UCSD-AML1 (cell line): ENCODE measurements around the gene SOX5.
"Not testable (repeated sequence)": the region's sequence is repeated elsewhere in the genome, so short reads cannot be mapped to it uniquely, and the experiment has no call there.

Experiments used
- DNase-seq: peaks from one replicate; lab custom pipeline; 2025; ENCODE audit not compliant: unreplicated experiment; lab: John Stamatoyannopoulos, UW

SOX5 gene

GRCh38 chr12:23847857-23848256, 101.6 kb downstream of the SOX5 start:
- no peak for DNase-seq

- no peak for DNase-seq
Observed at GRCh38 chr12:23843958-23844357, 105.5 kb downstream of the SOX5 start.

DNA sequence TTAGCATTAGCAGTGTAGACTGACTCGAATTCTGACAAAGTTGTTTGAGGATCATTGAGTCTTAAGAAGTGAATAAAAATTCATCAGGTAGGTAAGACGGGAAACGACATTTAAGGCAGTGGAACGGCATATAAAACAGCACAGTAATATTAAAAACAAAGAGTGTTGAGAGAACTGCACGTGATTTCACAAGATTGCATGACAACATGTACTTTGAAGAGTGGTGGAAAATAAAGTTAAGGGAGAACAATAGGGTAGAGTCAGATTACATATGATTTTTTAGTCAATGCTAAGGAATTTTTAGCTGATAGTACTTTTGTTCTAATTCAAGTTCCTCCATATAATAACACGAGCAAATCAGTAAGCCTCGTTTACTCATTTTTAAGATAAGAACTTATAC, 115.4 kb downstream of the SOX5 start:
- DNase-seq: no peak

GRCh38 chr12:23831739-23832138, 117.7 kb downstream of the SOX5 start:
- DNase-seq: peak; percentile 3

GRCh38 chr12:23830210-23830609, 119.3 kb downstream of the SOX5 start:
- no peak for DNase-seq

GRCh38 chr12:23827353-23827752, 122.1 kb downstream of the SOX5 start:
- no peak for DNase-seq

GRCh38 chr12:23825124-23825523, 124.3 kb downstream of the SOX5 start:
- not testable (repeated sequence) for DNase-seq

DNA sequence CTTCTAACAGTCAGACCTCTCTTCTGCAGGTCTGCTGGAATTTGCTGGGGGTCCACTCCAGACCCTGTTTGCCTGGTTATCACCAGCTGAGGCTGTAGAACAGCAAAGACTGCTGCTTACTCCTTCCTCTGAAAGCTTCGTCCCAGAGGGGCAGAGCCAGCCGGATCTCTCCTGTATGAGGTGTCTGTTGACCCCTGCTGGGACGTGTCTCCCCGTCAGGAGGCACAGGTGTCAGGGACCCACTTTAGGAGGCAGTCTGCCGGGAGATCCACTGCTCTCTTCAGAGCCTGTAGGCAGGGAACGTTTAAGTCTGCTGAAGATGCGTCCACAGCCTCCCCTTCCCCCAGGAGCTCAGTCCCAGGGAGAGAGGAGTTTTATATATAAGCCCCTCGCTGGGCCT, 125.1 kb downstream of the SOX5 start:
- no peak for DNase-seq

DNA sequence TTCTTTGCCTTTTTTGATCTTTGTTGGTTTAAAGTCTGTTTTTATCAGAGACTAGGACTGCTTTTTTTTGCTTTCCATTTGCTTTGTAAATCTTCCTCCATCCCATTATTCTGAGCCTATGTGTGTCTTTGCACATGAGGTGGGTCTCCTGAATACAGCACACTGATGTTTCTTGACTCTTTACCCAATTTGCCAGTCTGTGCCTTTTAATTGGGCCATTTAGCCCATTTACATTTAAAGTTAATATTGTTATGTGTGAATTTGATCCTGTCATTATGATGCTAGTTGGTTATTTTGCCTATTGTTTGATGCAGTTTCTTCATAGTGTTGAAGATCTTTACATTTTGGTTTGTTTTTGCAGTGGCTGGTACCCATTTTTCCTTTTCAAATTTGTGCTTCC, 126.6 kb downstream of the SOX5 start:
- DNase-seq: not testable (repeated sequence)

- DNase-seq: no peak
Observed at GRCh38 chr12:23817345-23817744, 132.1 kb downstream of the SOX5 start.

DNA sequence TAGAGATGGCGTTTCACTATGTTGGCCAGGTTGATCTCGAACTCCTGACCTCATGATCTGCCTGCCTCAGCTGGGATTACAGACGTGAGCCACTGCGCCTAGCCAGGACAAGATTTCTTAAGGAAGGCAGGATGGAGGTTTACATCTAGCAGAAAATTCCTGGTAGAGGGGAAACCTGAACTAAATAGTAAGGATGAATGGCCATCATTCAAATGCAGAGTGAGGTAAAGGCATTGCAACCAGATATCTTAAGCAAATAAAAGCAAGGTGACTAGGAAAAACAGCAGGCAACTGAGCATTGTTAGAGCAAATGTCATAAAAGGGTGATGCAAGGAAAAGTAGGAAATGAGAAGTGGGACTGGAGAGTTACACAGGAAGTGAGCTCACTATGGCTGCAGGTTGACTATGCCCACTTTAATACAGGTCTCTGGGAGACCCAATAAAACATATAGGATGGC, 133.0 kb downstream of the SOX5 start:
- DNase-seq: no peak

GRCh38 chr12:23815810-23816209, 133.7 kb downstream of the SOX5 start:
- no peak for DNase-seq

- DNase-seq: no peak
Observed at GRCh38 chr12:23813206-23813605, 136.3 kb downstream of the SOX5 start.

- DNase-seq: no peak
Observed at GRCh38 chr12:23810329-23810902, 139.1 kb downstream of the SOX5 start.

DNA sequence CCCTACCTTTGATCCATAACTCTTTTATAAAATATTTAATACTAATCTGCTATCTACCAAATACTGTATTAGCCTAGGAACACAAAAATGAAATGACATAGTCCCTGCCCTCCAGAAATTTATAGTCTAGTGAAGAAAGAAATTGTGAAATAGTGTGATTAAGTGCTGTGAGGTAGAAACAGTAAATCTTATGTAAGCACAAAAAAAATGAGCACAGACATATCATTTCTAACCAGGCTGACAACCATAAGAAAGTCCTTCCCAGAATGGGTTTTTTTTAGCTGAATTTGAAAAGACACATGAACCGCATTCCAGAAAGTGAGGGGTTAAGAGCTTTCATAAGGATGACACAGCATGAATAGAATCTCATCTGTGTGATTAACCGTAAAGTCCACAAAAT, 145.9 kb downstream of the SOX5 start:
- DNase-seq: no peak

DNA sequence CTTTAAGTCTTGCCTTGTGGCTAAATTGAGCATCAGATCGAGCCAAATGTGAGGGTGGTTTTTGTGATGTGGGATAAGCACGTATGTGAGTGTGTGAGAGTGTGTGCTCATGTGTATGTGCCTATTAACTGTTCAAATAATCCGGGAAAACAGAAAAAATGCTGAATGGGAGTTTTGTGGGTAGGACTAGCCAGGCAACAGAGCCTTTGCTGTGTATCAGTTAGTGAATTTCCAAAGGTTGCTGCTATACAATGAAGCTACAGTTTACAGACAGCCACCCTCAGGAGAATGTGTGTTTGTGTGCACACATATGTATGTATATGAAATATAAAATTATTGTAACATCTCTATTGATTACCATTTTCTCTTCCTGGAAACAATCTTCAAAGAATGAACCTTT, 154.0 kb downstream of the SOX5 start:
- DNase-seq: no peak

DNA sequence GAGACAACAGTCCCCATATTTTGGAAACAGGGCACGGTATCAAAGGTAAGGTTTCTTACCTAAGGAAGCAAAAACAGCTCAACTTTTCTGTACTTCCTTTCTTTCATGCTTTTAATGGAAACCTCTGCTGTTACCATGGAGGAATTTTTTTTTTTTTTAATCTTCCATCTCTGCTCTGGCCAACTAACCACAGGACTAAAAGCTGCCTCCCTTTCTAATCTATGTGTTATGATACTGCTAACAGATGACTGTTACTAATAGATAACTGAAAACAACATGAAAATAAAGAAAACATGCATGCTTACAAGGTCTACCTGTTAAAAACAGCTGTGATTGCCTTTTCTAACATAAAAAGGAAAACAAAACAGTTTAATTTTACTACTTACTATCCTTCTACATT, 168.4 kb downstream of the SOX5 start:
- no peak for DNase-seq

GRCh38 chr12:23775208-23775607, 174.3 kb downstream of the SOX5 start:
- no peak for DNase-seq

- DNase-seq: no peak
Observed at GRCh38 chr12:23771240-23771949, 178.1 kb downstream of the SOX5 start.

GRCh38 chr12:23770202-23770938, 179.1 kb downstream of the SOX5 start:
- DNase-seq: no peak

DNA sequence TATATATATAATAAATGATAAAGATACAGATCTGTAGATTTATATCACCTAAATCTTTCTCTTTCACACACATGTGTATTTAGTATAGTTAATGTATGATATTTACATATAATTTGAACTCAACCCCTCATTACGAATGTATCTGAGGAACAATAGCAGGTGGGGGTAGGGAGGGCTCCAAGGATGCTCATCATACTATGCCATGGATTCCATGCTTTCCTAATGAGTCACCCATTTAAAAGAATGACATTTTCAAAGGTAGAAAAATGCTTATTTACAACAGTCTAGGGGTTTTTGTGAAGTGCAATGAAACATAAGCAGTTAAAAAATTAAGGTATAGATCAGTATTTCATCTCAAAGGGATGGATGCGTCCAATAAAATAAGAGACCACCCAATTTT, 181.6 kb downstream of the SOX5 start:
- DNase-seq: no peak

DNA sequence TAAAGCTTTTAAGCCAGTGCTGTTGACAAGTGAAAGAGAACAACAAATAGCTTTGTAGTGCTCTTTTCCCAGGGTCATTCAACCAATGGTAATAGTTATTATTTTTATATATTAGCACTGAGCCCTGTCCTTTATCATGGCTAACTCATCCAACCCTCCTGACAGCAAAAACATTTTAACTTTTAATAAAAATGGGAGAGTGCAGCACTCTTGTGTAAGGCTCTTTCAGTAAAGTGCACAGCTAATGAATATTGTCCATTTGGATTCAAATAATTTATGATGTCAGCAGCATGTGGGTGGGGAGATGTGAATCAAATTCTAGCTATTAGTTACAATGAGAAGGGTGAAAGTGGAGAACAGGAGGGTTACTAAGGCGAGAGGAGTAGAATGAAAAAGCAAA, 185.7 kb downstream of the SOX5 start:
- DNase-seq: no peak
